Pancreas (tissue), 10 donors: Measurements from ENCODE around the gene RAVER1. TPM values are rescaled to one million over a fixed set of nuclear protein-coding genes. Genes with fewer than 3 reads are reported as not detected.

Experiments
- ATAC-seq, 4 donors: fragments of 200-7000 bp; cut with Tn5 transposase; one replicate each; pipeline versions ENCODE4 v1.8.0 to v1.9.1; 2020; ENCODE audit warnings: mild to moderate bottlenecking in 4 of 4, moderate library complexity in 4 of 4
- DNase-seq, 6 donors: peaks; one replicate each; pipeline ENCODE4 v3.0.0-alpha.2; 2020
- FAIRE-seq: peaks from 2 replicates; lab custom pipeline; 2012; peaks lifted over from hg19 to GRCh38; lab: Jason Lieb, UNC
- H3K27ac ChIP-seq, 4 donors: fragments of 200-600 bp; sonication (generic); 1 replicate in 3 of 4; 2 replicates in 1 of 4; pipeline versions ENCODE4 v1.5.0 to v1.8.0; 2020
- H3K27me3 ChIP-seq, 4 donors: fragments of 200-600 bp; one replicate each; pipeline ENCODE4 v1.8.0; 2021
- H3K36me3 ChIP-seq, 3 donors: fragments of 200-600 bp; sonication (generic) in 1 of 3; one replicate each; pipeline versions ENCODE4 v1.5.0 to v1.8.0; 2020 to 2021
- H3K4me1 ChIP-seq, 3 donors: fragments of 200-600 bp; one replicate each; pipeline ENCODE4 v1.8.0; 2021
- H3K4me3 ChIP-seq, 4 donors: fragments of 200-600 bp; sonication (generic) in 2 of 4; one replicate each; pipeline versions ENCODE4 v1.5.0 to v1.8.0; 2020 to 2021
- H3K9me3 ChIP-seq, 4 donors: fragments of 200-600 bp; one replicate each; pipeline ENCODE4 v1.8.0; 2021
- WGBS, 2 donors: extraction: QIAGEN DNeasy Blood & Tissue Kit; methylation state at CpG; one replicate each; pipeline ENCODE4 v1.1.7; 2013; 5-methylcytosine and 5-hydroxymethylcytosine counted together
- intact Hi-C, 3 donors: fragments of 100-400 bp; cut with DNase I; formaldehyde crosslinking; loops; one replicate each; pipeline versions ENCODE4 v1.11.1 to v1.14.2; 2022
- polyA plus RNA-seq, 2 donors: library from polyadenylated mRNA; stranded (reverse); fragments of 200-250 nt; gene quantifications; one replicate each; pipeline ENCODE4 v1.2.3, GENCODE V29; 2013
- total RNA-seq, 6 donors: library from RNA; stranded (reverse); fragmentation: NEBNext Ultra II Directional in 4 of 6; extraction: Animal tissue kit (Norgen Biotek cat#: 25700) in 4 of 6; gene quantifications; one replicate each; pipeline versions ENCODE4 v1.2.1 to v1.2.4, GENCODE V29; 2021 to 2023
- TF ChIP-seq, protein P1 (sequence below), 4 donors: fragments of 200-600 bp; sonication (generic) in 3 of 4; IDR thresholded peaks; one replicate each; pipeline versions ENCODE4 v1.5.0 to v1.8.0; 2021; ENCODE audit warnings: antibody characterized with exemption in 4 of 4
- donor health status: healthy with polysubstance abuse.
- donor health status: DM: no; HTN: no; CAD: no; lungs with moderate emphysema.
- donor health status: DM: no; HTN: no; CAD: no.
- donor health status: control.
- donor health status: control.
- donor health status: Bipolar disorder and iron deficiency.
- donor health status: DM: yes; HTN: yes; CAD: no.
- donor health status: DM: no; HTN: no; CAD: no.
- donor health status: DM: no; HTN: no; CAD: no.
- donor health status: DM: yes; HTN: yes; CAD: no.

The RAVER1 gene
- total and polyA plus RNA-seq, 8 donors: 6.0 to 17.3 (median 11.5) TPM

DNA sequence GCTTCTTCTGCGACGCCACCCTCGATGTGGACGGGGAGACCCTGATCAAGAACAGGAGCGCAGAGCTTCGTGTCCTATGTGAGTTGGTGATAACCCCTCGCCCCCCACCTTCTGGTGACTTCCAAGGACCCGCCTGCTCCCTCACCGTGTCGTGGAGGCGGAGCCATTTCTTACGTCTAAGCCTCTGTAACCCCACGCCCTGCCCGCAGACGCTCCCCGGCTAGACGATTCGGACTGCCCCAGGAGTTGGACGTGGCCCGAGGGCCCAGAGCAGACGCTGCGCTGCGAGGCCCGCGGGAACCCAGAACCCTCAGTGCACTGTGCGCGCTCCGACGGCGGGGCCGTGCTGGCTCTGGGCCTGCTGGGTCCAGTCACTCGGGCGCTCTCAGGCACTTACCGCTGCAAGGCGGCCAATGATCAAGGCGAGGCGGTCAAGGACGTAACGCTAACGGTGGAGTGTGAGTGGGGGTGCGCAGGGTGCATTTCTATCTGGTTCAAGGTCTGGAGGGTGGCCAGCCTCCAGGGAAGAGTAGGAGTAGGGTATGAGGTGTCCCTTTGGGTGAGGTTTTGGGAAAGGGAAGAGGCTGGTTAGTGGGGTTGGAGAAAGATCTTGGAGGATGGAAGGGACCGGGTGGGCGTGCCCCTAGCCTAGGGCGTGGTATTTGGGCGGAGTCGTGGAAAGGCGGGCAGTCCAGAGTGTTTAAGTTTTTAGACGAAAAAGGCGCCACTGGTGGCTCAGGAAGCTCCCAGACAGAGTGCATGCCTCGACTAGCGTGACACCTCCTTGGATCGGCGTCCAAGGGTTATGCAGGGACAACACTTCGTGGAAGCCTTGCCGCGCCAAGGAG, 40.3 kb downstream of the RAVER1 start:
- Histone ChIP-seq H3K9me3 (no peaks in the 10 kb centered on the region), H3K36me3 (no peaks in the 10 kb centered on the region), H3K4me3 (peak overlapping the region in 2 of 4 donors; percentile 26 to 48), H3K4me1 (peaks cover 11 to 21% (median 17%) of the 10 kb centered on the region in 3 donors), H3K27me3 (peaks cover 0 to 42% (median 7%) of the 10 kb centered on the region in 4 donors), H3K27ac (no peak overlapping the region)
- WGBS, 2 donors: 9 to 15% methylated on average over 55 to 56 of the region's 56 CpGs
- no peak for FAIRE-seq
- ATAC-seq: no peak
- intact Hi-C loops: no loop called here
- TF ChIP-seq, protein P1, sequence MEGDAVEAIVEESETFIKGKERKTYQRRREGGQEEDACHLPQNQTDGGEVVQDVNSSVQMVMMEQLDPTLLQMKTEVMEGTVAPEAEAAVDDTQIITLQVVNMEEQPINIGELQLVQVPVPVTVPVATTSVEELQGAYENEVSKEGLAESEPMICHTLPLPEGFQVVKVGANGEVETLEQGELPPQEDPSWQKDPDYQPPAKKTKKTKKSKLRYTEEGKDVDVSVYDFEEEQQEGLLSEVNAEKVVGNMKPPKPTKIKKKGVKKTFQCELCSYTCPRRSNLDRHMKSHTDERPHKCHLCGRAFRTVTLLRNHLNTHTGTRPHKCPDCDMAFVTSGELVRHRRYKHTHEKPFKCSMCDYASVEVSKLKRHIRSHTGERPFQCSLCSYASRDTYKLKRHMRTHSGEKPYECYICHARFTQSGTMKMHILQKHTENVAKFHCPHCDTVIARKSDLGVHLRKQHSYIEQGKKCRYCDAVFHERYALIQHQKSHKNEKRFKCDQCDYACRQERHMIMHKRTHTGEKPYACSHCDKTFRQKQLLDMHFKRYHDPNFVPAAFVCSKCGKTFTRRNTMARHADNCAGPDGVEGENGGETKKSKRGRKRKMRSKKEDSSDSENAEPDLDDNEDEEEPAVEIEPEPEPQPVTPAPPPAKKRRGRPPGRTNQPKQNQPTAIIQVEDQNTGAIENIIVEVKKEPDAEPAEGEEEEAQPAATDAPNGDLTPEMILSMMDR (IDR thresholded peaks at IDR 0.05): no peak
- peak in 1 of 6 donors; percentile 76 for DNase-seq

DNA sequence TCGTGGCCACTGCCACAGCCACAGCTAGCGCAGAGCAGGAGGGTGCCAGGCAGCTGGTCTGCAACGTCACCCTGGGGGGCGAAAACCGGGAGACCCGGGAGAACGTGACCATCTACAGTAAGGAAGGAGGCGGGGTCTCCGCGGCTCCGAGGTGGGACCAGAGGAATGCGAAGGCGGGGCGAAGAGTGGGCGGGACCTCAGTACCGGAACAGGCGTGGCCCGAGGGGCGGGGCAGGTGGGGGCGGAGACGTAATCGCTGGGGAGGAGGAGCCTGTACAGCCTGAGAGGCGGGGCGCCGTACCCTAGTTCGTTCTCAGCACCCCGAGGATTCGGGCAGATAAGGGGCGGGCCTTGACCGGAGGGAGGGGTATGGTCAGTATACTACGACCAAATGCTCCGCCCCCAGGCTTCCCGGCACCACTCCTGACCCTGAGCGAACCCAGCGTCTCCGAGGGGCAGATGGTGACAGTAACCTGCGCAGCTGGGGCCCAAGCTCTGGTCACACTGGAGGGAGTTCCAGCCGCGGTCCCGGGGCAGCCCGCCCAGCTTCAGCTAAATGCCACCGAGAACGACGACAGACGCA, 41.0 kb downstream of the RAVER1 start:
- WGBS, 2 donors: 2% methylated on average over 42 to 45 of the region's 45 CpGs
- peaks cover 11 to 22% (median 17%) of the 10 kb centered on the region in 3 donors for H3K4me1 ChIP-seq
- intact Hi-C loops: no loop called here
- TF ChIP-seq, protein P1 (IDR thresholded peaks at IDR 0.05): no peak
- H3K4me3 ChIP-seq: peak overlapping the region in 2 of 4 donors; percentile 26 to 48
- no peaks in the 10 kb centered on the region for H3K9me3 ChIP-seq
- peak; percentile 72 to 85 (median 79) for ATAC-seq
- H3K27ac ChIP-seq: no peak overlapping the region
- H3K36me3 ChIP-seq: no peaks in the 10 kb centered on the region
- FAIRE-seq: no peak
- DNase-seq: peak; percentile 56 to 91 (median 82)
- peaks cover 0 to 47% (median 11%) of the 10 kb centered on the region in 4 donors for H3K27me3 ChIP-seq

DNA sequence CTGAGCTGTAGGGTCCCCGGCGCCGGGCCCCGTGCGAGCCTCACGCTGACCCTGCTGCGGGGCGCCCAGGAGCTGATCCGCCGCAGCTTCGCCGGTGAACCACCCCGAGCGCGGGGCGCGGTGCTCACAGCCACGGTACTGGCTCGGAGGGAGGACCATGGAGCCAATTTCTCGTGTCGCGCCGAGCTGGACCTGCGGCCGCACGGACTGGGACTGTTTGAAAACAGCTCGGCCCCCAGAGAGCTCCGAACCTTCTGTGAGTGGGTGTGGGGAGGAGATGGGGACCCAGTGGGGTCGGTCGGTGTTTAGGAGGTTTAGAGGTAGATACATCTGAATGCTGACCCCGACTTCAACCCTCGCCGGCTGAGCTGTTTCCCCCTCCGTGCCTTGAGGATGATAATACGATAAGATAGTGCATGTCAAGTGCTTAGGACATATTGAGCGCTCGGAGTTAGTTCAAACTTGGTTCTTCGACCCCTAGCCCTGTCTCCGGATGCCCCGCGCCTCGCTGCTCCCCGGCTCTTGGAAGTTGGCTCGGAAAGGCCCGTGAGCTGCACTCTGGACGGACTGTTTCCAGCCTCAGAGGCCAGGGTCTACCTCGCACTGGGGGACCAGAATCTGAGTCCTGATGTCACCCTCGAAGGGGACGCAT, 41.6 kb downstream of the RAVER1 start:
- 1 to 2% methylated on average over 49 of the region's 49 CpGs for WGBS, 2 donors
- FAIRE-seq: no peak
- ATAC-seq: peak; percentile 3 to 10 (median 6)
- H3K9me3 ChIP-seq: no peaks in the 10 kb centered on the region
- H3K27ac ChIP-seq: no peak overlapping the region
- DNase-seq: peak in 2 of 6 donors; percentile 70
- H3K36me3 ChIP-seq: no peaks in the 10 kb centered on the region
- TF ChIP-seq, protein P1 (IDR thresholded peaks at IDR 0.05): no peak
- peaks cover 11 to 28% (median 17%) of the 10 kb centered on the region in 3 donors for H3K4me1 ChIP-seq
- intact Hi-C loops: no loop called here
- H3K4me3 ChIP-seq: peak overlapping the region in 2 of 4 donors; percentile 26 to 48
- peaks cover 0 to 47% (median 11%) of the 10 kb centered on the region in 4 donors for H3K27me3 ChIP-seq

DNA sequence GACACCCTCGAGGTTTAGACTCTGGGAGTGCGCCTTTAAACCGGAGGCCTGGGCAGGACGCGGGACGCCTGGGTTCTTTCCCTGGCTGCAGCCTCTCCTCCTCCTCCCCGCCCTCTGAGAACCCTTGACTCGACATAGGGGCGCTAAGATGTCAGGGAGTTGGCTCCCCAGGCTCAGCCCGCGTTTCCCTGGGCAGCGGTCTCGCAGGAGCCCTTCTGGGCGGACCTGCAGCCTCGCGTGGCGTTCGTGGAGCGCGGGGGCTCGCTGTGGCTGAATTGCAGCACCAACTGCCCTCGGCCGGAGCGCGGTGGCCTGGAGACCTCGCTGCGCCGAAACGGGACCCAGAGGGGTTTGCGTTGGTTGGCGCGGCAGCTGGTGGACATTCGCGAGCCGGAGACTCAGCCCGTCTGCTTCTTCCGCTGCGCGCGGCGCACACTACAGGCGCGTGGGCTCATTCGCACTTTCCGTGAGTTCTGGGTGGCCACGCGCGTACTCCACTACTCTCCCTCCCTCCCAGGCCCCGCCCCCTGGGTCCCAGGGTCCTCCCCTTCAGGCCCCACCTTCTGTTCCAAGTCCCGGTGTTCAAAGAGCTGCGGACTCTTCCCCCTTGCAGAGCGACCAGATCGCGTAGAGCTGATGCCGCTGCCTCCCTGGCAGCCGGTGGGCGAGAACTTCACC, 42.3 kb downstream of the RAVER1 start:
- TF ChIP-seq, protein P1 (IDR thresholded peaks at IDR 0.05): no peak
- Histone ChIP-seq H3K4me1 (peaks cover 11 to 29% (median 17%) of the 10 kb centered on the region in 3 donors), H3K36me3 (no peaks in the 10 kb centered on the region), H3K9me3 (no peaks in the 10 kb centered on the region), H3K27me3 (peaks cover 0 to 45% (median 11%) of the 10 kb centered on the region in 4 donors), H3K27ac (no peak overlapping the region), H3K4me3 (peak overlapping the region in 2 of 4 donors; percentile 26 to 48)
- ATAC-seq (peak in 3 of 4 donors; percentile 32 to 38 (median 32)), DNase-seq (peak in 2 of 6 donors; percentile 35 to 71), FAIRE-seq (no peak)
- intact Hi-C loops: no loop called here
- 1 to 3% methylated on average over 57 of the region's 57 CpGs for WGBS, 2 donors
